ENCODE measurements around the gene USP10. TPM values are rescaled to one million over a fixed set of nuclear protein-coding genes. Genes with fewer than 3 reads are reported as not detected.

USP10 gene
- polyA plus RNA-seq, 3 donors: 38.7 to 115 (median 90.9) TPM

GRCh38 chr16:84737192-84738011 lies 37.6 kb downstream of the USP10 start:
- peaks cover 98% of the 10 kb centered on the region for H3K79me2 ChIP-seq (ENCODE audit: insufficient read depth, low read length)
- H3K4me3 ChIP-seq (replicated peaks in 1 of 3; ENCODE audit: low read depth in 2 of 3, low read length in 3 of 3): no peak overlapping the region
- H2AFZ ChIP-seq (ENCODE audit: insufficient read depth, low read depth, low read length, poor library complexity, severe bottlenecking): no peak overlapping the region
- Mint-ChIP-seq H3K27ac (peak overlapping the region; percentile 7 to 90 (median 75)), H3K27me3 (ENCODE audit: low read depth in 3 of 3) (peaks cover 0 to 2% (median 0%) of the 10 kb centered on the region in 3 donors), H3K9me3 (no peaks in the 10 kb centered on the region), H3K36me3 (peaks cover 32 to 52% of the 10 kb centered on the region in 2 donors), H3K4me1 (peaks cover 49% of the 10 kb centered on the region), H3K4me3 (no peak overlapping the region)
- H4K20me1 ChIP-seq (ENCODE audit: insufficient read depth, low read length): peaks cover 46% of the 10 kb centered on the region
- peaks cover 12 to 44% of the 10 kb centered on the region in 2 donors for H3K36me3 ChIP-seq (replicated peaks in 1 of 2; ENCODE audit: control insufficient read depth in 1 of 2, insufficient read depth in 2 of 2, low read length in 2 of 2)
- intact Hi-C loops (cut with micrococcal nuclease): loop anchor here (1.0 to 5.0 kb wide), 3 partner anchors 17 to 235 kb away; no protein-coding TSS in a partner anchor
- peaks cover 57 to 62% of the 10 kb centered on the region in 2 donors for H3K4me1 ChIP-seq (ENCODE audit: control insufficient read depth in 1 of 2, insufficient read depth in 2 of 2, low read length in 2 of 2)
- H3K27me3 ChIP-seq (ENCODE audit: control insufficient read depth in 2 of 2, insufficient read depth in 2 of 2, low read length in 2 of 2): no peaks in the 10 kb centered on the region
- no peaks in the 10 kb centered on the region for H3K9me3 ChIP-seq (replicated peaks in 1 of 2; ENCODE audit: control insufficient read depth in 1 of 2, insufficient read depth in 1 of 2, low read length in 2 of 2)
- no peak overlapping the region for H3K9ac ChIP-seq (ENCODE audit: insufficient read depth, low read length, poor library complexity, severe bottlenecking)
- peak in 2 of 3 donors; percentile 23 to 40 for DNase-seq
- 77% methylated on average over 9 of the region's 12 CpGs for WGBS (ENCODE audit: insufficient coverage)
- H3K27ac ChIP-seq (ENCODE audit: low read depth in 1 of 2, low read length in 2 of 2): peak overlapping the region; percentile 29 to 77
- TF ChIP-seq CTCF (IDR thresholded peaks at IDR 0.05): no peak
- no peak overlapping the region for H3K4me2 ChIP-seq (replicated peaks; ENCODE audit: extremely low read depth, low read length, poor library complexity, severe bottlenecking)

GRCh38 chr16:84738255-84739038 lies 38.6 kb downstream of the USP10 start:
- H3K9me3 ChIP-seq (replicated peaks in 1 of 2; ENCODE audit: control insufficient read depth in 1 of 2, insufficient read depth in 1 of 2, low read length in 2 of 2): no peaks in the 10 kb centered on the region
- H3K4me3 ChIP-seq (replicated peaks in 1 of 3; ENCODE audit: low read depth in 2 of 3, low read length in 3 of 3): peak overlapping the region; percentile 17 to 70 (median 53)
- peak overlapping the region; percentile 66 for H2AFZ ChIP-seq (ENCODE audit: insufficient read depth, low read depth, low read length, poor library complexity, severe bottlenecking)
- Mint-ChIP-seq H3K27me3 (ENCODE audit: low read depth in 3 of 3) (peaks cover 0 to 2% (median 0%) of the 10 kb centered on the region in 3 donors), H3K4me1 (peaks cover 51% of the 10 kb centered on the region), H3K4me3 (peak overlapping the region; percentile 80 to 86), H3K36me3 (peaks cover 32 to 58% of the 10 kb centered on the region in 2 donors), H3K27ac (peak overlapping the region; percentile 64 to 90 (median 85)), H3K9me3 (no peaks in the 10 kb centered on the region)
- peaks cover 46% of the 10 kb centered on the region for H4K20me1 ChIP-seq (ENCODE audit: insufficient read depth, low read length)
- no peak overlapping the region for H3K9ac ChIP-seq (ENCODE audit: insufficient read depth, low read length, poor library complexity, severe bottlenecking)
- H3K79me2 ChIP-seq (ENCODE audit: insufficient read depth, low read length): peaks cover 93% of the 10 kb centered on the region
- peak; percentile 75 to 82 (median 80) for DNase-seq
- peaks cover 12 to 42% of the 10 kb centered on the region in 2 donors for H3K36me3 ChIP-seq (replicated peaks in 1 of 2; ENCODE audit: control insufficient read depth in 1 of 2, insufficient read depth in 2 of 2, low read length in 2 of 2)
- WGBS (ENCODE audit: insufficient coverage): 36% methylated on average over 6 of the region's 8 CpGs
- H3K27ac ChIP-seq (ENCODE audit: low read depth in 1 of 2, low read length in 2 of 2): peak overlapping the region in 1 of 2 donors; percentile 77
- H3K27me3 ChIP-seq (ENCODE audit: control insufficient read depth in 2 of 2, insufficient read depth in 2 of 2, low read length in 2 of 2): no peaks in the 10 kb centered on the region
- peak overlapping the region; percentile 80 for H3K4me2 ChIP-seq (replicated peaks; ENCODE audit: extremely low read depth, low read length, poor library complexity, severe bottlenecking)
- TF ChIP-seq CTCF (IDR thresholded peaks at IDR 0.05): peak; percentile 99
- peaks cover 59 to 62% of the 10 kb centered on the region in 2 donors for H3K4me1 ChIP-seq (ENCODE audit: control insufficient read depth in 1 of 2, insufficient read depth in 2 of 2, low read length in 2 of 2)
- intact Hi-C loops (cut with micrococcal nuclease): loop anchor here (1.0 to 5.0 kb wide), 3 partner anchors 16 to 234 kb away; no protein-coding TSS in a partner anchor
